Activated T-helper 2 cell treated with anti-CD3 and anti-CD28 coated beads, Interferon-gamma antibody, Interleukin-2, Interleukin-4, amounts not matched to agents 10 μg/mL and 5 μg/mL and 100 μg/mL, durations not matched to agents 14 hours and 24 hours and 36 hours (primary cell): ENCODE measurements around the gene HNRNPL. TPM values are rescaled to one million over a fixed set of nuclear protein-coding genes. Genes with fewer than 3 reads are reported as not detected.
A peak's percentile ranks its signal among the peaks of the same experiment; 100 is the strongest.

Source experiments
- DNase-seq: peaks from one replicate; pipeline ENCODE4 v3.0.0; 2021; ENCODE audit warnings: low spot score
- H3K27ac Mint-ChIP-seq: one replicate; pipeline ENCODE4 v1.8.0; 2021; ENCODE audit warnings: mixed read lengths
- H3K27me3 Mint-ChIP-seq: one replicate; pipeline ENCODE4 v1.8.0; 2021; ENCODE audit warnings: low read depth, mixed read lengths
- H3K36me3 Mint-ChIP-seq: one replicate; pipeline ENCODE4 v1.8.0; 2021; ENCODE audit warnings: low read depth, mixed read lengths
- H3K4me1 Mint-ChIP-seq: one replicate; pipeline ENCODE4 v1.8.0; 2021; ENCODE audit warnings: low read depth, mixed read lengths
- H3K4me3 Mint-ChIP-seq: one replicate; pipeline ENCODE4 v1.8.0; 2021; ENCODE audit warnings: low read depth, mild to moderate bottlenecking, moderate library complexity, mixed read lengths
- H3K9me3 Mint-ChIP-seq: one replicate; pipeline ENCODE4 v1.8.0; 2021; ENCODE audit warnings: mixed read lengths
- intact Hi-C: fragments of 100-400 bp; cut with micrococcal nuclease; formaldehyde crosslinking; loops from one replicate; pipeline ENCODE4 v1.15.1; 2023
- total RNA-seq: library from RNA; stranded (reverse); gene quantifications from 2 replicates; pipeline ENCODE4 v1.2.3, GENCODE V29; 2022

The HNRNPL gene
- total RNA-seq, 1 donor from 2014 or later: 708 TPM

DNA sequence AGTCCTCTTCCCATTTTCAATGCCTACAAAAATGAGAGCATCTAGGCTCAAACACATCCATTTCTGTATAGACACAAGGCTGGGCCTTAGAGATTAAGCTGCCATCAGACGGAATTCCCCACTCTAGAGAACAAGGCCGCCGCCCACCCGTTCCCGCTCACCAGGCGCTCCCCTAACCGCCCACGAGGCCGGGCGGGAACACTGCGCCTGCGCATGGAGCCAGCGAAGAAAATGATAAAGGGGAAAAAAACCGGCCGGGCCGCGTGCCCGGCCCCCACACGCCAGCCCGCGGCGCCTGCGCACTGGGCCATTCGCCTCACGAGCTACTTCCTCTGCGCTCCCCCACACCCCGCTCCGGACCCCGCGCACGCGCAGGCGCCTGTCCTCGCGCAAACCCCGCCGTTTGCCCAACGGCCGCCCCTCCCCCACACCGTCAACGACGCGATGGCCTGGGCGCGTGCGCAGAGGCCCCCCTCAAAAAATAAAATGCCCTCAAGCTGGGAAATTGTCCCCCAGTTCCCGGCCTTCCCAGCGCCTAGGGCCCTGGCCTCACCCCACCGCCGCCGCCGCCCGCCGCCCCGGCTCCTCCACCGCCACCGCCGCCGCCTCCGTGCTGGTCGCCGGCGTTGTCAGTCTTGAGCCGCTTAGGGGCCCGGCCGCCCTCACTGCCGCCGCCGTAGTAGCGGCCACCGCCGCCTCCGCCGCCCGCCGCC, 483 bp downstream of the HNRNPL start:
- Mint-ChIP-seq H3K4me1 (peaks cover 37% of the 10 kb centered on the region), H3K27me3 (no peaks in the 10 kb centered on the region), H3K9me3 (no peaks in the 10 kb centered on the region), H3K4me3 (peak overlapping the region; percentile 90), H3K36me3 (peaks cover 48% of the 10 kb centered on the region), H3K27ac (peak overlapping the region; percentile 99)
- intact Hi-C loops: loop anchor here (10.0 kb wide), 1 partner anchor 495 kb away; the partner anchor contains the start of gene SAMD4B
- peak; percentile 95 for DNase-seq

DNA sequence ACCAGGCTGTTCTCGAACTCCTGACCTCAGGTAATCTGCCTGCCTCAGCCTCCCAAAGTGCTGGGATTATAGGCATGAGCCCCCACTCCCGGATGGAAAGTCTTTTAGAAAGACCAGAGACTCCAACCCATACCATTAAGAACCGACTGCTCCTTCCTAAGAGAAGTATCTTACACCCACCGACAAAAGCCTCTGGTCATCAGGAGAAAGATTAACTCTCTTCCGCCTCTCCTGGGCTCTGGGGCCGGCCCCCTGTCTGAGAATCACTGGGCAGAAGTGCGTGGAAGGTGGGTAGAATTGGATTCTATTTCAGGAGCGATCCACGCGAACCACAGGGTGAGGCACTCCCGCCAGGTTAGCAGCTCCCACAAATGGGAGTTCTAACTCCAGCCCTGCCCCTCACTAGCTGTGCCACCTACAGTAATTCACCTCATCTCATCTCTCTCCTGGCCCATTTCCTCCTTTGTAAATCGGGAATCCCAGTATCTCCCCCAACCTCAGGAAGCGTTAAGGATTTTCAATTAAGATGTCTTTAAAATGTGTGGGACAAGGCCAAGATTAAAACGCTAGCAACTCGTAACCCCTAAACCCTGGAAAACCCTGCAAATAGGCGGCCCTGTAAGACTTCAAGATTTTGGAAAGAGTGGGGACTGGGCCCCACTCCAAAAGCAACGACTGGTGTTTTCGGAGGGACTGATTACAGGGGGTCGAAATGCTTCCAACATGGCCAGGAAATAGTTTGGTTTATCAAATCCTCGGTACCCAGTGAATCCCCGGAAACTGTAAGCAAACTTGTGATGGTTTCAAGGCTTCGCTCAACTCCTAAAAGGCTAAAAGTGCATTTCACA, 1.3 kb downstream of the HNRNPL start:
- intact Hi-C loops: loop anchor here (10.0 kb wide), 1 partner anchor 496 kb away; the partner anchor contains the start of gene SAMD4B
- Mint-ChIP-seq H3K27ac (peak overlapping the region; percentile 99), H3K36me3 (peaks cover 56% of the 10 kb centered on the region), H3K4me3 (peak overlapping the region; percentile 90), H3K27me3 (no peaks in the 10 kb centered on the region), H3K9me3 (no peaks in the 10 kb centered on the region), H3K4me1 (peaks cover 44% of the 10 kb centered on the region)
- DNase-seq: no peak

DNA sequence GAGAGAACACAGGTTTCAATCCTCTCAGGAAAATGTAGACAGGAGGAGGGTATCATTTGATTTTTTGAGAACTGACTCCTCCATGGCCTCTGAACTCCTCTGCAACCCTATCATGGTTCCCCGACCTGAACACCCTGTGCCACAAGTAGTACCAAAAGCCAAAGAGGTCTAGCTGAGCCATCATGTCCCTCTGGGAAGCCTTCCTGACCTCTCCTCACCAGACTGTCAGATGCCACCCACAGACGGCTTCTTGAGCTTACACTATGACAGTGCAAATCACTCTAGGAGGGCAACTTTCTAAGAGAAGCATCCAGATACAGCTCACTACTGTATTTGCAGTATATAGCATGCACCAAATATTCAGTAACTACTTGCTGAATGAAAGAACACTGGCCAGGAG, 3.7 kb downstream of the HNRNPL start:
- no peaks in the 10 kb centered on the region for H3K27me3 Mint-ChIP-seq
- H3K9me3 Mint-ChIP-seq: no peaks in the 10 kb centered on the region
- peaks cover 60% of the 10 kb centered on the region for H3K4me1 Mint-ChIP-seq
- H3K27ac Mint-ChIP-seq: peak overlapping the region; percentile 50
- intact Hi-C loops: loop anchor here (10.0 kb wide), 1 partner anchor 499 kb away; the partner anchor contains the start of gene SAMD4B
- DNase-seq: no peak
- H3K4me3 Mint-ChIP-seq: peak overlapping the region; percentile 18
- peaks cover 80% of the 10 kb centered on the region for H3K36me3 Mint-ChIP-seq

DNA sequence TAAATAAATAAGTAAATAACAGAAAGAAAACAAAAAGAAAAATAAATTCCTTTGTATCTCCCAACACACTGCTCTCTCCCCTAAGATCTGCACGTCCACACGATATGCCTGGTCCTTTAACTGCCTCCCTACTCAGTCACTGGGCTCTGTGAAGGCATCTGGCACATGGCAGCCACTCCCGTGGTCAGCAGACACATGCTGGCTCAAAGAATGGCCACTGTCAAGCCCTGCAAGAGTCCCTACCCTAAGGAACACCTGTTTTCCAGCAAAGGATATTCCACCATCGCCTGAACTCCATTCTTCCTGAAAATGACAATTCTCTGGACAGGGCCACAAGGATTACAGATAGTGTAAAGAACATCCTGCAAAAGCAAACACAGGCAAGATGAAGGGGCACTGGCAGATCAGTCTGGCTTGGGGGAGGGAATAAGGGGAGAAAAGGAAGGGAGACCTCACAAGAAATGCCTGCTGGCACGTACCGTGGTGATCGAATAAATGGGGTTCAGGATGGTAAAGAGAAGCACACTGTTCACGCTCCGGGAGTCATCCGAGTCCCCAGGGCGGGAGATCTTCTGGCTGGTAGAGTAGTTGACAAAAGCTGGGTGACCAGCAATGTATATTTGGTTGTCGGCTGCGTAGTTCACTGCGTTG, 4.3 kb downstream of the HNRNPL start:
- no peaks in the 10 kb centered on the region for H3K27me3 Mint-ChIP-seq
- peak overlapping the region; percentile 61 for H3K4me3 Mint-ChIP-seq
- peaks cover 86% of the 10 kb centered on the region for H3K36me3 Mint-ChIP-seq
- H3K4me1 Mint-ChIP-seq: peaks cover 63% of the 10 kb centered on the region
- H3K27ac Mint-ChIP-seq: peak overlapping the region; percentile 78
- no peak for DNase-seq
- H3K9me3 Mint-ChIP-seq: no peaks in the 10 kb centered on the region
- intact Hi-C loops: loop anchor here (10.0 kb wide), 1 partner anchor 499 kb away; the partner anchor contains the start of gene SAMD4B

DNA sequence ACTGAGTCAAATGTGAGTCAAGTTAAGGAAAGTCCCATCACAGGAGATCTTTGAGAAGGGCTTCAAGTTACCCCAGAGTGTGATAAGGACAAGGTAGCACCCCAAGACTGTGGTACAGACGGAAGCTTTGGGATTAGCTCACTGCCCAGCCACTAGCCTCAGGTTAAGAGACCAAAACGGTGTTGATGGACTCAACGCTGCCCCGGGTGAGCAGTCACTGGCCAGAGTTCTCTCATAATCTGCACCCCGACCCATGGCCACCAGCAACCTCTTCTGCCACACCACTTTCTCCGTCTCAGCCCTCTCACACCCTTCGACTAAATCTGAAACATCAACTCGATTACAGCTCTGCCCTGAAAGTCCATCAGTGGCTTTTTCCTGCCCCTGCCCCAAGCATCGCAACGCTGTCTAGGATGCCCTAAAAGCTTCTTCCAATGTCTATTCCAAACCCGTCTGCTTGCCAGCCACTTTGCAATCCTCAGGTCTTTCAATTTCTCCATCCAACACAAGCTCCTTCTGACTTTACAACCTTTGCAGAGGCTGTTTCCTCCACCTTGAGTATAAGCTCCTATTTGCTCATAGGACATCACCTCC, 5.6 kb downstream of the HNRNPL start:
- peak overlapping the region; percentile 88 for H3K27ac Mint-ChIP-seq
- H3K9me3 Mint-ChIP-seq: no peaks in the 10 kb centered on the region
- DNase-seq: no peak
- H3K4me1 Mint-ChIP-seq: peaks cover 71% of the 10 kb centered on the region
- peak overlapping the region; percentile 41 for H3K4me3 Mint-ChIP-seq
- intact Hi-C loops: loop anchor here (10.0 kb wide), 1 partner anchor 501 kb away; the partner anchor contains the start of gene SAMD4B
- no peaks in the 10 kb centered on the region for H3K27me3 Mint-ChIP-seq
- H3K36me3 Mint-ChIP-seq: peaks cover 99% of the 10 kb centered on the region

DNA sequence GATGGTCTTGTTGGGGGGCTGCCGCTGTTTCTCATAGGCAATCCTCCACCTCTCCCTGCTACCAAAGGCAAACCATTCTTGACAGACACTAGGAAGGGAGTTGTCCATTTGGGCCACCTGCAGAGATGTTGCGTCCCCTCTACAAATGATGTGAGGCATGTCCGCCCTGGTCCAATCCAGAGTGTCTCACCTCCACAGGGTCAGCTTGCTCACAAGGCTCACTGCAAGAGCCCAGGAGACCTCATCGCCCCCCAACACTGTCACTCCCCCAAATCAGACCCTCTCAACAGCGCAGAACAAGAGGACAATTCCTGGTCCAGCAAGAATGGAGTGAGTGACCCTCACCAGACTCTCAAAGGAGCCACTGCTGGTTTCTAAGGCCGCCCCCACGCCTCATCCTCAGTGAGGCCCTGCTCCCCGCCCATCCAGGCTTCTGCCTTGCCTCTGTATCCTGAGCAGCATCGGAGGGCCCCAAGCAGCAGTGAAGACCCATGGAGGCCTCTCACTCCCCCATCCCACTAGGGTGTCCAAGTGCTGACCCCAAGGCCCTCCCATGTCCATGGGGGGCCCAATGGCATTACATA, 6.5 kb downstream of the HNRNPL start:
- peak overlapping the region; percentile 78 for H3K4me3 Mint-ChIP-seq
- intact Hi-C loops: loop anchor here (10.0 kb wide), 1 partner anchor 502 kb away; the partner anchor contains the start of gene SAMD4B
- H3K27ac Mint-ChIP-seq: peak overlapping the region; percentile 88
- H3K9me3 Mint-ChIP-seq: no peaks in the 10 kb centered on the region
- no peaks in the 10 kb centered on the region for H3K27me3 Mint-ChIP-seq
- no peak for DNase-seq
- peaks cover 99% of the 10 kb centered on the region for H3K36me3 Mint-ChIP-seq
- H3K4me1 Mint-ChIP-seq: peaks cover 70% of the 10 kb centered on the region

DNA sequence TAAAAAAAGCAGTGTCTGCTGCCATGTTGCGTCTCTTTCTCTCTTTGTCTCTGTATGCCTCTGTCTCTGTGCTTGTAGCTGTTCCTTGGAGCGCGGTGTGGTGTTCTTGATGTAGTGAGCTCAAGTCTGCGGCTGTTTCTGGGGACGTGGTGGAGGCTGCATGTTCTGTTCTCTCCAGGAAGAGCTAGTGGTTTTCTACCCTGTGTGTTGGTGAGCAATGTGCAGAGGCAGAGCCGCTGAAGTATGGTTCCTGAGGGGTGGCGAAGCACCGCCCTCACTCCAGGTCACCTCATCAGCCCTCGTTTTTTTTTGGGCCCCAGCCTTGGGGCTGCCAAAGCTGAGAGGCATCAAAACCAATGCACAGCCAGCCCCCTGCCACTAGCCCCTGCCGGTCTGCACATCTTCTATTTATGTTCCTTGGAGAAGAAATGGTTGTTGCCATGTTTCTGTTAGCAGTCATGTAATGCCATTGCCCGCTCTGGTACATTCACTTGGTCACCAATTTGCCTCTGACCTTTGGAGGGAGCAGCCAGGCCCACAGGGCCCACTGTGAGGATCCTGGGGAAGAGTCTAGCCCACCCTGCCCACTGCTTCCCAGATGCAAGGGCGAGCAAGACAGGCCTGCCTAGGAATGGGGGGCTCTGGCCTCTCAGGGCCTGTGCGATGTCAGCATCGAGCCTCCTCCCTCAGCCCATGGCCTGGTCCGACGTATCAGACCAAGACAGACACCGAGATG, 7.2 kb downstream of the HNRNPL start:
- Mint-ChIP-seq H3K27me3 (no peaks in the 10 kb centered on the region), H3K4me1 (peaks cover 66% of the 10 kb centered on the region), H3K36me3 (peaks cover 98% of the 10 kb centered on the region), H3K27ac (peak overlapping the region; percentile 88), H3K4me3 (peak overlapping the region; percentile 78), H3K9me3 (no peaks in the 10 kb centered on the region)
- intact Hi-C loops: loop anchor here (10.0 kb wide), 1 partner anchor 502 kb away; the partner anchor contains the start of gene SAMD4B
- peak; percentile 69 for DNase-seq

DNA sequence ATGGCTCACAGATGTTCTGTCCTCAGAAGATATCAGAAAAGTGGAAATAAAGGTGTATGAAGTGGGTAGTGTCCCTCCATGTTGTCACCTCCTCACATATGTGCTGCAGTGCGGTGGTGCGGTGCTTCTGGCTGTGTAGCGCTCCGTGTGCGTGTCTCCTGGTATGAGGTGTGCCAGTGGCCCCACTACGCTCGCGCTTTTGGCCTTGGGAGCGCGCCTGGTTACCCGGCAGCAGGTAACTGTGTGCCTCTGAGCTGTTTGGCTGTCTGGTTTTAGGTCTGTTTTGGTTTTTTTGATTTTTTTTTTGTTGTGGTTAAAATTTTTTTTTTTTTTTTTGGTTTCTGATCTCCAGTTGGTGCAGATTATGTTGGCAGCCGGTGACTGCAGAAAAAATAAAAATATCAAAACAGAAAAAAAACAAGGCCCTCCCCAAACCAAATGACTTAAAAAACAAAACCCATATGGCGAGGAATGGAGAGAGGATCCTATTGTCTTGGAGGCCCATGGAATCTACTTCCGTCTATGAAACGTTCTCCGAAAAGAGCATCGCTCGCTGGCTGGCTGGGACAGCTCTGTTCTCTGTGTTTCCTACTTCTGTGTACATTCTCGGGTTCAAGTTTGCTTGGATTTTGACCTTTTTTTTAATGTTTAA, 7.9 kb downstream of the HNRNPL start:
- peaks cover 98% of the 10 kb centered on the region for H3K36me3 Mint-ChIP-seq
- no peaks in the 10 kb centered on the region for H3K27me3 Mint-ChIP-seq
- no peak for DNase-seq
- peak overlapping the region; percentile 78 for H3K4me3 Mint-ChIP-seq
- intact Hi-C loops: loop anchor here (10.0 kb wide), 1 partner anchor 503 kb away; the partner anchor contains the start of gene SAMD4B
- peak overlapping the region; percentile 88 for H3K27ac Mint-ChIP-seq
- peaks cover 63% of the 10 kb centered on the region for H3K4me1 Mint-ChIP-seq
- H3K9me3 Mint-ChIP-seq: no peaks in the 10 kb centered on the region

DNA sequence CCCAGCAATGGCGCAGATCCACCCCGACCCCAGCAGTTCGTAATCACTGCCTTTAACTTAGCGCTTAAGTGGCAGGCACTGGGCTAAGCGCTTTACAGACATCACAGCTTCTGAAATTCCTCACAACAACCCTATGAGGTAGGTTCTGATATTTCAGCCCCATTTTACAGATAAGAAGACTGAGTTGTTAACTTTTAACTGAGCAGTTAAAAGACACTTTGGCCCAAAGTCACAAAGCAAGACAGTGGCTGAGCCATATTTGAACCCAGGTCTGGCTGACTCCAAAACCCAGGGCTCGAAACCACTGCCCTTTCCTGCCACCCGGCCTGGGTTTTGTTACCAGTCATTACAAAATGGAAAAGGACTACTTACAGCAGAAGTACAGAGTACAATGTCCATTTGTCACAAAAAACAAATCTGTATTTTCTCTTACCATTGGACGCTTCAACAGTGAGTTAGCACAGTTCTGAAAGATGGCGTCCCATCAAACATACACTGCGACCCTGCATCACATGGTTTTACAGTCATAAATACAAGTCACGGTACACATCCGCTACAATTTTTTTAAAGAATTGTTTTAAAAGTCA, 8.5 kb downstream of the HNRNPL start:
- intact Hi-C loops: loop anchor here (10.0 kb wide), 1 partner anchor 504 kb away; the partner anchor contains the start of gene SAMD4B
- Mint-ChIP-seq H3K27me3 (no peaks in the 10 kb centered on the region), H3K9me3 (no peaks in the 10 kb centered on the region), H3K36me3 (peaks cover 98% of the 10 kb centered on the region), H3K4me3 (peak overlapping the region; percentile 54), H3K27ac (peak overlapping the region; percentile 74), H3K4me1 (peaks cover 63% of the 10 kb centered on the region)
- no peak for DNase-seq

DNA sequence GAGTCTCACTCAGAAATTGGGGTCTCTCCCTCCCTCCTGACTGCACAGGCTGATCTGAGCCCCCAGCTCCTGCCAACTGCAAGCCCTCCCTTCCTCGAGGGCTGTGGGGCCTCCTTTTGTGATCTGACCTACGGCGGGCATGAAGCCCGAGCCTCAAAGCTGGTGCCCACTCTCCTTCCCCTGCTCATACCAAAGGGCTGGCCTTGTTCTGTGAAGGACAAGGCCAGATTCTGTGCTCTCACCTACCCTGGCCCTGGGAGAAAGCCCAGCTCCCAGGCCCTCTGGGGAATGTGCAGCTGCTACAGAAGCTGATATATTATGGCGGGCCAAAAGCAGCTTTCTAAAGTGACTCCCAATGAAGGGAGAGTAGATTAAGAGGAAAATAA, 9.2 kb downstream of the HNRNPL start:
- Mint-ChIP-seq H3K4me3 (peak overlapping the region; percentile 54), H3K27me3 (no peaks in the 10 kb centered on the region)
- intact Hi-C loops: loop anchor here (10.0 kb wide), 1 partner anchor 504 kb away; the partner anchor contains the start of gene SAMD4B

More for the DNA sequence above, 9.2 kb downstream of the HNRNPL start:
- DNase-seq: no peak
- Mint-ChIP-seq H3K27ac (peak overlapping the region; percentile 74), H3K9me3 (no peaks in the 10 kb centered on the region), H3K36me3 (peaks cover 98% of the 10 kb centered on the region), H3K4me1 (peaks cover 57% of the 10 kb centered on the region)
